ENCODE measurements around the gene PATJ.
"Not testable (repeated sequence)": the region's sequence is repeated elsewhere in the genome, so short reads cannot be mapped to it uniquely, and the experiment has no call there.

PATJ gene

GRCh38 chr1:62210960-62211359 lies 468.7 kb downstream of the PATJ start:
- DNase-seq (ENCODE audit: low spot score) = no peak

- no peak for DNase-seq (ENCODE audit: low spot score)
Measured at GRCh38 chr1:62212411-62212810, 470.1 kb downstream of the PATJ start.

GRCh38 chr1:62213075-62213914 lies 471.0 kb downstream of the PATJ start:
- no peak for DNase-seq (ENCODE audit: low spot score)

- no peak for DNase-seq (ENCODE audit: low spot score)
Measured at GRCh38 chr1:62218604-62219003, 476.3 kb downstream of the PATJ start.

GRCh38 chr1:62220456-62220855 lies 478.2 kb downstream of the PATJ start:
- not testable (repeated sequence) for DNase-seq (ENCODE audit: low spot score)

- no peak for DNase-seq (ENCODE audit: low spot score)
Measured at GRCh38 chr1:62221171-62221570, 478.9 kb downstream of the PATJ start.

- DNase-seq (ENCODE audit: low spot score) = no peak
Measured at GRCh38 chr1:62222321-62222720, 480.0 kb downstream of the PATJ start.

- no peak for DNase-seq (ENCODE audit: low spot score)
Measured at GRCh38 chr1:62224182-62224581, 481.9 kb downstream of the PATJ start.

GRCh38 chr1:62227496-62227895 lies 485.2 kb downstream of the PATJ start:
- DNase-seq (ENCODE audit: low spot score) = no peak

Data from CD4-positive, alpha-beta T cell treated with Interleukin-6 at 100 ng/mL for 8 hours (primary cell).